T-helper 22 cell (primary cell): ENCODE data around the gene MYO5C.

Experiments
- DNase-seq: peaks from one replicate; pipeline ENCODE4 v3.0.0-alpha.2; 2020; ENCODE audit warnings: low read depth

The MYO5C gene

GRCh38 chr15:52164631-52165265 lies 130.9 kb downstream of the MYO5C start:
- no peak for DNase-seq

GRCh38 chr15:52163321-52164190 lies 132.0 kb downstream of the MYO5C start:
- no peak for DNase-seq

DNA sequence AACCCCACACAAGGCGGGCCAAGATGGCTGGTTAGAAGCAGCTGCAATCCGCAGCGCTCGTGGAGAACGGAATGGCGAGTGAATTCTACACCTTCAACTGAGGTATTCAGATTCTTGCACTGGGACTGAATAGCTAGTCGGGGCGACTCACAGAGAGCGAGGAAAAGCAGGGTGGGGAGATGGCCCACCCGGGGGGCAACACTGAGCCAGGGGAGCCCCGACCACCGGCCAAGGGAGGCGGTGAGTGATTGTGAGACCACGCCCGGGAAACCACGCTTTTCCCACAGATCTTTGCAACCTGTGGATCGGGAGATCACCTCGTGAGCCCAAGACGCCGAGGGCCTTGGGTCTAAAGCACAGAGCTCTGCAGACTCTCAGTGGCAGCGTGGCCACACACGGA lies 132.7 kb downstream of the MYO5C start:
- no peak for DNase-seq

DNA sequence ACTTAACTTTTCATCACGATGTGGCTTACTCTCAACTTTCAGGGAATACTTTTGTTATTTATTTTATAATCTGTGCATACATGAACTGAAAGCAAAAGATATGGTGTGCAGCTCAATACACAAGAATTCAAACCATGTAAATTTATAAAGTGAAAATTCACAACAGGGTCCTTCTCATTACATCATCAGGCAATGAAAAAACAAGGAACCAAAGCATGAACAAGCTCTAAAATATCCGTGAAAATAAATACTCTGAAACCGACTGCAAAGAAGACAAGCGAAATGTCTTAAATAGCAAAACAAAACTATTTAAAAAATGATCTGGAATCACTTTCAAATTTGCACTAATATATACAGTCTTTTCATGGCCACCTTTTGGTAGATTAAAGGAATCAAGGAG lies 133.3 kb downstream of the MYO5C start:
- no peak for DNase-seq

DNA sequence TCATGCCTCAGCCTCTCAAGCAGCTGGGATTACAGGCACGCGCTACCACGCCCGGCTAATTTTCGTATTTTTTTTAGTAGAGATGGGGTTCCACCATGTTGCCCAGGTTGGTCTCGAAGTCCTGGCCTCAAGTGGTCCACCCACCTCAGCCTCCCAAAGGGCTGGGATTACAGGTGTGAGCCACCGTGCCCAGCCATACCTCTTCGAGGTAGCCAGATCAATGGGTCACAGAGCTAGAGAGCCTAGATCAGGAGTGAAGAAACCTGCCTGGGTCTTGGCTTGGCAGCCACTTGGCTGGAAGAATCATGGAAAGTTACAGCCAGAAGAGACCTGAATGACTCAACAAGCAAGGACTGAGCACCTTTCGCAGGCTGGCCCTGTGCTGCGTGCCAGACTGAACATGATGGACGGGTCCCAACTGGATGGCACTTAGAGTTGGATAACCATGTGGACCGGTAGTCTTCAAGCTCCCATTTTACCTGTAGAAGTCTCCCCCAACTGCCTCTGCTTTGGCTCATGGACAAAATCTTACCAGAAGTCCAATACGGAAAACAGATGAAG lies 134.1 kb downstream of the MYO5C start:
- no peak for DNase-seq

GRCh38 chr15:52159645-52160044 lies 136.0 kb downstream of the MYO5C start:
- no peak for DNase-seq

DNA sequence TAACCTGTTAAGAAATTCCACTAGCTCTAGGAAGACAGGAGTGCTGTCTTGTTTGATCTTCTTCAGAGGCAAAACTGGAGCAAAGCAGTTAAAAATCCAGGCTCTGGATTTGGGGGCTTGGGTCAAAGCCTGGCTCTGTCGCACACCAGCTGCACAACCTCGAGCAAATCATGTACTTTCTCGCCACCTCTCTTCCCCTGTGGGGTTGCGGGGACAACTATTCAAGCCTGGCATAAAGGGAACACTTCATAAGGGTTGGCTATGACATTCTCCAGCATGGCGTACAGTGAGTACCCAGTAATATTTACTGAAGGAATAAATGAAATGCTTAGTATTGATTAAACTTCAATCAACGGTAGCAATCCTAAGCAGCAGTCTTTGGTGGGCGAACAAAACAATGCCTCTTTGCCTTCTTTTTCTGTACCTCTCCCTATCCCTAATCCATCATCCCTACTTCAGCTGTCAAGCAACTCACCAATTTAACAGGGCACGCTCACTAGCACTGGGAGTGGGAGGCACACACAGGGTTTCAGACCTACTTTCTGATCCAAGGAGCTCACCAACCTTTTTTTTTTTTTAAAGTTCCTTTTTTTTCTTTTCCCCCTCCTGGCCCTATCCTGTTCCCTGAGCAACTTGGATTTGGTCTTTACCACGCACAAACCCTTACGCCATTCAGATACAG lies 137.4 kb downstream of the MYO5C start:
- DNase-seq = no peak

DNA sequence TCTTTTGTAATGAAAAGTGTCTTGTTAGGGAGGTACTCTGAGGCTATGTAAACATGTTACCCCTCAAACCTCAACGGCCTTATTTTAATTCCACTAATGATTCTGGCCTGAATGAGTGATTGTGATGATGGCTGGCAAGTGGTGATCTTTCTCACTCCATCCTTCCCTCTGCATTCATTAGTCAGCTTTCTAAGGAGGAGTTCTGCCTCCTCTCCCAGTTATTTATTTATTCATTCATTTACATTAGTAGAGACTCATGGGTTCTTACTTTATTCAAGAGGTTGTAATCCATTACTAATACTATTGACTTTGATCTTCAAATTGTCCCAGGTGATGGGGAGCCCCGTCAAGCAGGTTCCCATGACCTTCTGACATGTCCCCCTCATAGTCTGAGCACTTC lies 139.7 kb downstream of the MYO5C start:
- DNase-seq = no peak

DNA sequence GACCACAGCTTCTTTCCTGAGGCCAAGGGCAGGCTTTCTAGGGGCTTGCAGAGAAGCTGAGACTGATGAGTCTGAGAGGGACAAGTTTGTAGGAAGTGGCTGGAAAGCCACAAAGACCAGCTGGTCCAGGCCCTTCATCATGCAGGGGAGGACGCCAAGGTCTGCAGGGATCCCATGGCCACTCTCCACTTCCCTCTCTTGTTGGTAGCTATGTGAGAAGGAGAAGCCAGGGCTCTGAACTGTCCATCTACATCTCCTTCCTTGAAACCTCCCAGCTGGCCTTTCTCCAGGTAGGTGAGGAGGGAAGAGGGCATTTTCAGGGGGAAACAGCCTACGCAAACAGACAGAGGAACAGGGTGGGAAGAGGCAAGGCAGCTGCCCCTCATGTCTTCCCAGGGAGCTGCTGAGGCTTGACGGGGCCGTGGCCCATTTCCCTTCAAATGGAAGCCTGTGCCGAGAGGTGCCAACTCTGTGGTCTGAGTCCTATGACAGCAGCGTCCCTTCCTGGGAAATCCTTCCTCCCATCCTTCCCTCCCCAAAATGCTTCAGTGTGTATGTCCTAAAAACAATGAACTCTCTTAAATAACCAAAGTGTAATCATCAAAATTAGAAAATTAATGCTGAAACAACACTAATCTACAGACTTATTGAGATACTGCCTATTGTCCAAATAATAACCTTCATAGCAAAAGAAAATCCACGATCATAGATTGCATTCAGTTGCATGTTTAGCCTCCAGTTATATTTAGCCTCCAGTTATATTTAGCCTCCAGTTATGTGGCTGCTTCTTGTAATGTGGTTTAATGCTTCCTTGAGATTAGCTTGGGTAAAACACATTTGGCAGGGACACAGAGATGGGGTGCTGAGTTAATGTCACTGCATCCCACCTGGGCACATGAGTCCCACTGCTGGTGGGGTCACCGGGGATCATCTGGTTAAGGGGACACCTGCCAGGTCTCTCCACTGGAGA lies 140.4 kb downstream of the MYO5C start:
- no peak for DNase-seq

- no peak for DNase-seq
Measured at GRCh38 chr15:52153900-52154895, 141.4 kb downstream of the MYO5C start.

DNA sequence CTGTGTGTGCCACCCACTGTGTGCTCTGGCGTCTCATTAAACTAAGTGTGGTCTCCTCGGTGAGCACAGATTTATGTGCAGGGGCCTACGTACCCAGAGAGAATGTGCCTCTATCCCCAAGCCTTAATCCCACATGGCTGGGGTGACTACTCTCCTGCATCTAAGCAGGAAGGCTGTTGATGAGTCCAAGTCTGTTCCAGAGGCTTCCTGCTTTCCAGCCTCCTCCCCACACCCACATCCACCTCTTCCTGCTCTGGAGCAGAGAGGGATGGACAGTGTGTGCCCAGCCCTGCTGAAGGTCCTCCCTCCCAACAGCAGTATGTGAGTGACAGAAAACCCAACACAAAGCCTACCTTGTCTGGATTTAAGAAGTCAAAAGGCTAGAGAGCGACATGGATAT lies 144.3 kb downstream of the MYO5C start:
- no peak for DNase-seq

DNA sequence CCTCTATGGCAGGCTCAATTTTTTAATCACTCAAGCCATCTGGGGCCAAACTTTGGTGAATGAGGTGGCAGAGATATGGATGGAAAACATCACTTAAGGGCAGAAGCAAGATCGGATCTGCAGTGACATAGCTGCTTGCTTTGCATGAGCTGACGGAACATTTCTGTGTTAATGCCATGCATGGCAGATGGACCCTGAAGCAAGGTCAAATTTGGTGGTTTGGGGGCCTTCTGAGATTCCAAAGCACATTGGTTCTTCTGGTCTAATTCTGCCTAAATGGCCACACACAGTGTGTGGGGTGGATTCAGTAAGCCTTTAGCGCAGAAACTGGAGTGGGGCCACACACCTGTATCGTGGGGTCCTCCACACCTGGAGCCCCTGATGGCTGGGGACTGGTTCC lies 144.7 kb downstream of the MYO5C start:
- no peak for DNase-seq

DNA sequence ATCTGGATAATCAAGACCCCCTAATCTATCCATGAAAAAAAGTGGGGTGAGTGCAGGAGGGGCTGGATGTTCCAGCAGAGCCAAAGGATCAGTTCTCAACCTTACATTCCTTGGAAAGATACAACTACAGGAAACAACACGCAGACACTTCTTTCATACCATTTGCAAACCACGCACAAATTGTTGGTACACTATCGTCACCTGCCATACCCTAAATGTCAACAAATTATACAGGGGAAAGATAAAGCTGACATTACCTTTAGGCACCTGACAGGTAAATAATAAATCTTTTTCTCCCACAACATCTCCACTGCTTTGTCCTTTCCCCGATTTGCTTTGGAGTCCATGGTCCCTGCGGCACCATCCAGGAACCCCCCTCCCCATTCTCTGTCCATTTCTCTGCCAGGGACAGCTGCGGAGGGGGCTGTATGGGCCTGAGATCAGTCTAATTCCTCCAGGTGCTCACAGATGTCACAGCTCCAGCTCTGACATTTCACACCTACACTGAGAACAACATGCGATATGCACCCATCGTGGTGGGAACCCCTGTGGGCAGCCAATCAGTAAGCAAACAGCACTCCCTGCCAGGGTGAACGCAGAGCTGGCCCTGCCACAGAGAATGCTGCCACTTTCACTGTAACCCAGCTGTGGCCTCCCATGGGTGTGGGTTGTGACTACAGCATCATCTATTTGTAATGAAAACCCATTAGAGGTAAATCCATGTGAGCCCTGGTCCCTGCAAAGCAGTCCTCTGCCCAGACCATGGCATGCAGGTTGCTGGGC lies 145.4 kb downstream of the MYO5C start:
- no peak for DNase-seq

- DNase-seq = no peak
Measured at GRCh38 chr15:52148403-52148802, 147.2 kb downstream of the MYO5C start.

DNA sequence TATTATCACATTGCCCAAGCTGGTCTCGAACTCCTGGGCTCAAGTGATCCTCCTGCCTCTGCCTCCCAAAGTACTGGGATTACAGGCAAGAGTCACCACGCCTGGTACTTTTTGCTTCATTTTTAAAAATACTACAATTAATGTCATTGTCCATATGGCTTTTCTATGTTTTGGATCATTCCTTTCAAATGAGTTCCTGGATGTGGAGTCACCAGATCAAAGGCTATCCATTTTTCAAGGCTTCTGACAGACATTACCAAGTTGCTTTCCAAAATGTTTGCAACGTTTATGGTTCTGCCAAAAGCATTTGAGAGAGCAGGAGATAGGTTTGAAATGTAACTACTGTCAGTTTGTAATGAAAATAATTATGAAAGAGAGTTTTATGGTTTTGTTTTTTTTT lies 148.8 kb downstream of the MYO5C start:
- no peak for DNase-seq

DNA sequence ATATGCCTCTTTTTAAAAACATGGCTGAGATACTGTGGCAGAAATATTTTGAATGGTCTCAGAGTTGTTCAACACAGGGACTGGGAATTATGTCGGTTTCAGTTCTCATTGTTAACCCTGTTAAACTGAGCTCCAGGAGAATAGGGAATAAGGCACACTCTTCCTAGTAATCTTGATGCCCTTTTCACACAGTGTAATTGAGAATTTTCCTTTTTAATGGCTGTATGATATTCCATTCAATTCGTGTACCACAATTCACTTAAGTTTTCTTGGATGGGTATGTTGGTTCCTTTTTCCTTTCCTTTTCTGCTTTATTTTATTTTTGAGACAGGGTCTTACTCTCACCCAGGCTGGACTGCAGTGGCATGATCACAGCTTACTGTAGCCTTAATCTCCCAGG lies 149.3 kb downstream of the MYO5C start:
- no peak for DNase-seq

GRCh38 chr15:52144656-52145178 lies 150.9 kb downstream of the MYO5C start:
- DNase-seq = no peak

- no peak for DNase-seq
Measured at GRCh38 chr15:52143873-52144272, 151.7 kb downstream of the MYO5C start.
